Esophagus squamous epithelium (tissue), 4 donors: Measurements from ENCODE around the gene B3GNT2.

Experiments used
- CTCF ChIP-seq, 6 experiments: fragments of 450-650 bp in 4 of 6; fragments of 200-600 bp in 2 of 6; sonication (generic) in 2 of 6; IDR thresholded peaks; one replicate each; pipeline ENCODE4 v1.5.1; 2016 to 2019; ENCODE audit warnings: antibody characterized with exemption in 6 of 6, mild to moderate bottlenecking in 4 of 6, moderate library complexity in 4 of 6
- POLR2A ChIP-seq, 4 donors: fragments of 450-650 bp; IDR thresholded peaks; one replicate each; pipeline ENCODE4 v1.6.1; 2017; ENCODE audit warnings: antibody characterized with exemption in 4 of 4, mild to moderate bottlenecking in 4 of 4, moderate library complexity in 3 of 4

- no peak for TF ChIP-seq CTCF (IDR thresholded peaks at IDR 0.05)
- no peak for TF ChIP-seq POLR2A (IDR thresholded peaks at IDR 0.05)
These were observed 20.2 kb downstream of the B3GNT2 start for GRCh38 chr2:62216113-62216512.
